Pancreas (tissue), 10 donors: Measurements from ENCODE around the gene SPRR2B. TPM values are rescaled to one million over a fixed set of nuclear protein-coding genes. Genes with fewer than 3 reads are reported as not detected.
"Not testable (repeated sequence)": the region's sequence is repeated elsewhere in the genome, so short reads cannot be mapped to it uniquely, and the experiment has no call there.

Experiments used
- ATAC-seq, 4 donors: fragments of 200-7000 bp; cut with Tn5 transposase; one replicate each; pipeline versions ENCODE4 v1.8.0 to v1.9.1; 2020; ENCODE audit warnings: mild to moderate bottlenecking in 4 of 4, moderate library complexity in 4 of 4
- DNase-seq, 6 donors: peaks; one replicate each; pipeline ENCODE4 v3.0.0-alpha.2; 2020
- FAIRE-seq: peaks from 2 replicates; lab custom pipeline; 2012; peaks lifted over from hg19 to GRCh38; lab: Jason Lieb, UNC
- H3K27ac ChIP-seq, 4 donors: fragments of 200-600 bp; sonication (generic); 1 replicate in 3 of 4; 2 replicates in 1 of 4; pipeline versions ENCODE4 v1.5.0 to v1.8.0; 2020
- H3K27me3 ChIP-seq, 4 donors: fragments of 200-600 bp; one replicate each; pipeline ENCODE4 v1.8.0; 2021
- H3K36me3 ChIP-seq, 3 donors: fragments of 200-600 bp; sonication (generic) in 1 of 3; one replicate each; pipeline versions ENCODE4 v1.5.0 to v1.8.0; 2020 to 2021
- H3K4me1 ChIP-seq, 3 donors: fragments of 200-600 bp; one replicate each; pipeline ENCODE4 v1.8.0; 2021
- H3K4me3 ChIP-seq, 4 donors: fragments of 200-600 bp; sonication (generic) in 2 of 4; one replicate each; pipeline versions ENCODE4 v1.5.0 to v1.8.0; 2020 to 2021
- H3K9me3 ChIP-seq, 4 donors: fragments of 200-600 bp; one replicate each; pipeline ENCODE4 v1.8.0; 2021
- WGBS, 2 donors: extraction: QIAGEN DNeasy Blood & Tissue Kit; methylation state at CpG; one replicate each; pipeline ENCODE4 v1.1.7; 2013; 5-methylcytosine and 5-hydroxymethylcytosine counted together
- intact Hi-C, 3 donors: fragments of 100-400 bp; cut with DNase I; formaldehyde crosslinking; loops; one replicate each; pipeline versions ENCODE4 v1.11.1 to v1.14.2; 2022
- polyA plus RNA-seq, 2 donors: library from polyadenylated mRNA; stranded (reverse); fragments of 200-250 nt; gene quantifications; one replicate each; pipeline ENCODE4 v1.2.3, GENCODE V29; 2013
- total RNA-seq, 6 donors: library from RNA; stranded (reverse); fragmentation: NEBNext Ultra II Directional in 4 of 6; extraction: Animal tissue kit (Norgen Biotek cat#: 25700) in 4 of 6; gene quantifications; one replicate each; pipeline versions ENCODE4 v1.2.1 to v1.2.4, GENCODE V29; 2021 to 2023
- TF ChIP-seq, protein P1 (sequence below), 4 donors: fragments of 200-600 bp; sonication (generic) in 3 of 4; IDR thresholded peaks; one replicate each; pipeline versions ENCODE4 v1.5.0 to v1.8.0; 2021; ENCODE audit warnings: antibody characterized with exemption in 4 of 4
- donor health status: healthy with polysubstance abuse.
- donor health status: DM: no; HTN: no; CAD: no; lungs with moderate emphysema.
- donor health status: DM: no; HTN: no; CAD: no.
- donor health status: control.
- donor health status: control.
- donor health status: Bipolar disorder and iron deficiency.
- donor health status: DM: yes; HTN: yes; CAD: no.
- donor health status: DM: no; HTN: no; CAD: no.
- donor health status: DM: no; HTN: no; CAD: no.
- donor health status: DM: yes; HTN: yes; CAD: no.

Gene SPRR2B
- total and polyA plus RNA-seq, 8 donors, result not detected

DNA sequence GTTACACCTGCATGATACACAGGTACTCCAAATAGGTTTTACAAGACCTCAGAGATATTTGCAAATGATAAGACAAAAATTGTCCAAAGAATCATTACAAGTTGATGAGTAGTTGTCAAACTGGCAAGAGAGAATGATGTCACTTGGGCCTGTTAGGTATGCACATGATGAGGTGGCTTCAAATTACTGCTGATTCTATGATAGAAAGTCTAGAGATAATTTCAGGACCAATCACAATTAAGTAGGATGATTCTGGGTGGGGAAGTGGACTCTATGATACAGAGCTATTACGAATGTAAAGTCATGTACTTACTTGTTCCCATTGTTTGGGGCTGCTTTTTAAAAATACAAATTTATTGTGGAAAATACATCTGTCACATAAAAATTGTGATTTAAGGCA, 45.6 kb downstream of the SPRR2B start:
- TF ChIP-seq, protein P1, sequence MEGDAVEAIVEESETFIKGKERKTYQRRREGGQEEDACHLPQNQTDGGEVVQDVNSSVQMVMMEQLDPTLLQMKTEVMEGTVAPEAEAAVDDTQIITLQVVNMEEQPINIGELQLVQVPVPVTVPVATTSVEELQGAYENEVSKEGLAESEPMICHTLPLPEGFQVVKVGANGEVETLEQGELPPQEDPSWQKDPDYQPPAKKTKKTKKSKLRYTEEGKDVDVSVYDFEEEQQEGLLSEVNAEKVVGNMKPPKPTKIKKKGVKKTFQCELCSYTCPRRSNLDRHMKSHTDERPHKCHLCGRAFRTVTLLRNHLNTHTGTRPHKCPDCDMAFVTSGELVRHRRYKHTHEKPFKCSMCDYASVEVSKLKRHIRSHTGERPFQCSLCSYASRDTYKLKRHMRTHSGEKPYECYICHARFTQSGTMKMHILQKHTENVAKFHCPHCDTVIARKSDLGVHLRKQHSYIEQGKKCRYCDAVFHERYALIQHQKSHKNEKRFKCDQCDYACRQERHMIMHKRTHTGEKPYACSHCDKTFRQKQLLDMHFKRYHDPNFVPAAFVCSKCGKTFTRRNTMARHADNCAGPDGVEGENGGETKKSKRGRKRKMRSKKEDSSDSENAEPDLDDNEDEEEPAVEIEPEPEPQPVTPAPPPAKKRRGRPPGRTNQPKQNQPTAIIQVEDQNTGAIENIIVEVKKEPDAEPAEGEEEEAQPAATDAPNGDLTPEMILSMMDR (IDR thresholded peaks at IDR 0.05), result no peak
- intact Hi-C loops, result no loop called here
- 55 to 67% methylated on average over 1 of the region's 1 CpG for WGBS, 2 donors
- H3K27ac ChIP-seq, result no peak overlapping the region
- no peaks in the 10 kb centered on the region for H3K9me3 ChIP-seq
- H3K27me3 ChIP-seq, result no peaks in the 10 kb centered on the region
- DNase-seq, result no peak
- H3K4me3 ChIP-seq, result no peak overlapping the region
- no peak for ATAC-seq
- H3K36me3 ChIP-seq, result no peaks in the 10 kb centered on the region
- H3K4me1 ChIP-seq, result no peaks in the 10 kb centered on the region
- no peak for FAIRE-seq

DNA sequence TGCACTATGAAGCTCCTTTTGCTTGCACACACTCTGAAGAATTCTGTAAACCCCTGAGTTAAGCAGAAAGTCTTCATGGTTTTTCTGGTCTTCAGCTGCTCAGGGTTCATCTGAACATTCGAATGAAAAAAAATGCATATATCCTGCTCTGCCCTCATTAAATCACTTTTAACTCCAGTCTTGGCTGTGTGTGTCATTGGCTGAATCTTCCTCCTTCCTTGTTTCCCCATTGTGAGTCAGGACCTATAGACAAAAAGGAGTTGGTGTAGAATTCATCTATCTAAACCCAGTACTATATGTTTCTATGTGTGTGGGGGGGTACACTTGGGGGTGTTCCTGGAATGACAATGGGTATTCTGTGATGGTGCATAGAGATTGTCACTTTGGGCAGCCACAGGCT, 47.0 kb downstream of the SPRR2B start:
- FAIRE-seq, result no peak
- DNase-seq, result no peak
- TF ChIP-seq, protein P1 (IDR thresholded peaks at IDR 0.05), result no peak
- 66 to 79% methylated on average over 1 of the region's 1 CpG for WGBS, 2 donors
- Histone ChIP-seq H3K4me3 (no peak overlapping the region), H3K9me3 (no peaks in the 10 kb centered on the region), H3K27me3 (no peaks in the 10 kb centered on the region), H3K27ac (no peak overlapping the region), H3K36me3 (no peaks in the 10 kb centered on the region), H3K4me1 (no peaks in the 10 kb centered on the region)
- intact Hi-C loops, result no loop called here
- no peak for ATAC-seq

DNA sequence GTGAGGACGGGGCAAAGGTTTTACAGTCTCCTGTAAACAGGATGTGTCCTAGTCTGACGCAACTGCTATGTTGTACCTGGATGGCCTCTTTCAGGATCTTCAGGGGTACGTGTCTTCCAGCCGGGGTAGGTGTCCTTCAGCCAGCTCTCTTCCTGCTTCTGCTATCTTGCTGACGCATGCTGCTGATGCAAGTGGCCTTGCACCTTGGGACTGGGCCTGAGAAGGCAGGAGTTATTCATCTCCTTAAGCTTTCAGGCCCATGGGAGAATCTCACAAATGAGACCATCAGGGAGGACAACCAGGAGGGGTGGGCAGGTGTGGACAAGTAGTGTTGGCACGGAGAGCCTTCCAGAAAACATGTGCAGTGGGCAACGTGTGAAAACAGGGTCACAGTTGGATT, 48.3 kb downstream of the SPRR2B start:
- no peak for FAIRE-seq
- 86 to 91% methylated on average over 7 of the region's 7 CpGs for WGBS, 2 donors
- intact Hi-C loops, result no loop called here

DNA sequence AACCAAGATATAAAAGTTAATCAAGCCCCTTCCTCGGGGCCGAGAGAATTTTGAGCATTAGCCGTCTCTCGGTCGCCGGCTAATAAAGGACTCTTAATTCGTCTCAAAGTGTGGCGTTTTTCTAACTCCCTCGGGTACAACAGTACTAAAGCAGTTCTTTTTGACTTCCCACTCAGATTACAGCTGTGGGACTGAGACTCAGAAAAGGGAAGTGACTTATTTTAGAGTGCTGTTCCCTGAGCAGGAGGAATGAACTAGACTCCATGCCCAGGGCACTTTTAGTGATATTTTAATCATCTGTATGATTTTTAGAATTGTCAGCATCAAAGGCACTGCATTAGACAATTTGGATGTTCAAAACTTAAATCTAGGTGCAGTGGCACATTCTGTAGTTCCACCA, 49.1 kb downstream of the SPRR2B start:
- DNase-seq, H3K9me3 ChIP-seq, intact Hi-C loops, H3K27me3 ChIP-seq, FAIRE-seq, H3K36me3 ChIP-seq, H3K27ac ChIP-seq, H3K4me3 ChIP-seq, H3K4me1 ChIP-seq, ATAC-seq: not testable (repeated sequence)
- 57 to 59% methylated on average over 9 of the region's 9 CpGs for WGBS, 2 donors

More for the DNA sequence above, 48.3 kb downstream of the SPRR2B start:
- Histone ChIP-seq H3K27me3 (no peaks in the 10 kb centered on the region), H3K9me3 (no peaks in the 10 kb centered on the region), H3K36me3 (no peaks in the 10 kb centered on the region), H3K4me1 (no peaks in the 10 kb centered on the region), H3K27ac (no peak overlapping the region), H3K4me3 (no peak overlapping the region)
- ATAC-seq, result no peak
- DNase-seq, result no peak
- TF ChIP-seq, protein P1 (IDR thresholded peaks at IDR 0.05), result no peak

DNA sequence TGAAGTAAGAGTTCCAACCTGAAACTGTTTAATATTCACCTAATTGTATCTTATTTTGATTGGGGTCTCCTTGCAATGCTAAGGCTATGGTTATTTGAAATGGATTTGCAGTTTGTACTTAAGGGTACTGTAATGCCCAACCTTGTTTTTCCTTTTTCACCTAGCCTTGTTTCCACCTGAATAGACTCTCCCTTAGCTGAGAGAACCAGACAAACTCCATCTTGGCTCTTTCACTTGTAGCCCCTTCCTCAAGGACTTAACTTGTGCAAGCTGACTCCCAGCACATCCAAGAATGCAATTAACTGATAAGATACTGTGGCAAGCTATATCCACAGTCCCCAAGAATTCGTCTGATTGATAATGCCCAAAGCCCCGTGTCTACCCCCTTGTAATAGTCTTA, 49.6 kb downstream of the SPRR2B start:
- H3K27ac ChIP-seq, intact Hi-C loops, ATAC-seq, H3K4me3 ChIP-seq, DNase-seq, H3K36me3 ChIP-seq, H3K4me1 ChIP-seq, H3K9me3 ChIP-seq, H3K27me3 ChIP-seq, FAIRE-seq: not testable (repeated sequence)
- 23 to 32% methylated on average over 2 of the region's 2 CpGs for WGBS, 2 donors

Other genes with a start within 250 kb of the SPRR2B start
- not detected for gene LCE1A, start 244.1 kb downstream of the SPRR2B start, total RNA-seq
- gene LCE1A, start 244.1 kb downstream of the SPRR2B start, polyA plus RNA-seq, result not detected
- gene LCE6A, start 228.8 kb downstream of the SPRR2B start, total RNA-seq, result not detected
- not detected for gene LCE6A, start 228.8 kb downstream of the SPRR2B start, polyA plus RNA-seq
- gene LCE7A, start 211.6 kb downstream of the SPRR2B start, total RNA-seq, result not detected
- not detected for gene LCE7A, start 211.6 kb downstream of the SPRR2B start, polyA plus RNA-seq
- gene SMCP, start 193.3 kb downstream of the SPRR2B start, total RNA-seq, result not detected
- gene SMCP, start 193.3 kb downstream of the SPRR2B start, polyA plus RNA-seq, result not detected
- gene IVL, start 163.1 kb downstream of the SPRR2B start, total RNA-seq, result not detected
- under 1 TPM in 1 of 2 donors, not detected in 1; 0.02 TPM for gene IVL, start 163.1 kb downstream of the SPRR2B start, polyA plus RNA-seq
- gene SPRR5, start 124.4 kb downstream of the SPRR2B start, total RNA-seq, result not detected
- not detected for gene SPRR5, start 124.4 kb downstream of the SPRR2B start, polyA plus RNA-seq
- gene SPRR4, start 101.0 kb downstream of the SPRR2B start, total RNA-seq, result not detected
- not detected for gene SPRR4, start 101.0 kb downstream of the SPRR2B start, polyA plus RNA-seq
- gene SPRR1A, start 87.5 kb downstream of the SPRR2B start, total RNA-seq, result not detected
- not detected for gene SPRR1A, start 87.5 kb downstream of the SPRR2B start, polyA plus RNA-seq
- not detected for gene SPRR3, start 69.9 kb downstream of the SPRR2B start, total RNA-seq
- 1 to 10 TPM; 2.8 to 3.2 TPM for gene SPRR3, start 69.9 kb downstream of the SPRR2B start, polyA plus RNA-seq
- not detected for gene SPRR1B, start 40.4 kb downstream of the SPRR2B start, total RNA-seq
- gene SPRR1B, start 40.4 kb downstream of the SPRR2B start, polyA plus RNA-seq, result under 1 TPM in 1 of 2 donors, not detected in 1; 0.65 TPM
- not detected for gene SPRR2D, start 30.5 kb downstream of the SPRR2B start, total RNA-seq
- gene SPRR2D, start 30.5 kb downstream of the SPRR2B start, polyA plus RNA-seq, result under 1 TPM in 1 of 2 donors, not detected in 1; 0.53 TPM
- not detected for gene SPRR2A, start 14.1 kb downstream of the SPRR2B start, total RNA-seq
- under 1 TPM in 1 of 2 donors, not detected in 1; 0.68 TPM for gene SPRR2A, start 14.1 kb downstream of the SPRR2B start, polyA plus RNA-seq
- gene SPRR2E, start 22.9 kb upstream of the SPRR2B start, total RNA-seq, result not detected
- under 1 TPM in 1 of 2 donors, not detected in 1; 0.26 TPM for gene SPRR2E, start 22.9 kb upstream of the SPRR2B start, polyA plus RNA-seq
- under 1 TPM in 1 of 6 donors, not detected in 5; 0.35 TPM for gene SPRR2F, start 41.9 kb upstream of the SPRR2B start, total RNA-seq
- gene SPRR2F, start 41.9 kb upstream of the SPRR2B start, polyA plus RNA-seq, result not detected
- not detected for gene SPRR2G, start 79.3 kb upstream of the SPRR2B start, total RNA-seq
- gene SPRR2G, start 79.3 kb upstream of the SPRR2B start, polyA plus RNA-seq, result not detected
- gene LELP1, start 131.8 kb upstream of the SPRR2B start, total RNA-seq, result not detected
- gene LELP1, start 131.8 kb upstream of the SPRR2B start, polyA plus RNA-seq, result not detected
- not detected for gene PRR9, start 146.0 kb upstream of the SPRR2B start, total RNA-seq
- not detected for gene PRR9, start 146.0 kb upstream of the SPRR2B start, polyA plus RNA-seq
- not detected for gene LORICRIN, start 188.1 kb upstream of the SPRR2B start, total RNA-seq
- gene LORICRIN, start 188.1 kb upstream of the SPRR2B start, polyA plus RNA-seq, result not detected
- not detected for gene PGLYRP3, start 241.3 kb upstream of the SPRR2B start, total RNA-seq
- gene PGLYRP3, start 241.3 kb upstream of the SPRR2B start, polyA plus RNA-seq, result not detected